T-helper 22 cell (primary cell): ENCODE data around the gene MTFP1.
"Not testable (repeated sequence)": the region's sequence is repeated elsewhere in the genome, so short reads cannot be mapped to it uniquely, and the experiment has no call there.

ENCODE experiments used
- DNase-seq: peaks from one replicate; pipeline ENCODE4 v3.0.0-alpha.2; 2020; ENCODE audit warnings: low read depth

The MTFP1 gene

DNA sequence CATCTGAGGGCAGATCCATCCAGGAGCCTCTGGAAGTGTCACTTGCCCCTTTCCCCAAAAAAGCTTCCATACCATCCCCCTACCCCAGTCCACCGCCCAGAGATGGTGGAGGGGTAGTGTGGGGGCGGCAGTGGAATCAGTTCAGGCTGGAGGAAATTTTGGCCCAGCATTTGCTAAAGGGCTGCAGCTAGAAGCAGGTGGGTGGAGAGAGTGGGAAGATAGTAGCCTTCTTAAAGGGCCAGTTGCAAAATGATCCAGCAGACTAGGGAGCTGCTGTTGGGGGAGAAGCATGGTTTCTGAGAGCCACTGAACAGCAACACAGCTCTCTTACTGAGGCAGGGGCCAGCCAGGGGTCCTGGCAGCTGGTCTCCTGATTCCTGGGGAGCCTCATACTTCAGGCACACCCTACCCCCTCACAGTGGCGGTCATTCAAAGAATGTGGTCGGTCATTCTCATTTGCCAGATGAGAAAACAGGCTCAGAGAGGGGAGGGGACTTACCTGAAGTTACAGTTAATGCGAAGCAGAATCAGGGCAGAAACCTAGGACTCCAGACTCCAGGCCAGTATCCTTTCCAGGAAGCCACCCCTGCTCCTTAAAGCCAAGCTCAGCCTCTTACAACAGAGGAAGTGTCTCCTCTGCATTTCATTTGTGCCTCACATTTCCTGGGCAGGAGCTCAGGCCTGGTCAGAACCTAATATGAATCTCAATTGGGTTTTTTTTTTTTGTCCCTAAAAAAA, 23.4 kb upstream of the MTFP1 start:
- no peak for DNase-seq

DNA sequence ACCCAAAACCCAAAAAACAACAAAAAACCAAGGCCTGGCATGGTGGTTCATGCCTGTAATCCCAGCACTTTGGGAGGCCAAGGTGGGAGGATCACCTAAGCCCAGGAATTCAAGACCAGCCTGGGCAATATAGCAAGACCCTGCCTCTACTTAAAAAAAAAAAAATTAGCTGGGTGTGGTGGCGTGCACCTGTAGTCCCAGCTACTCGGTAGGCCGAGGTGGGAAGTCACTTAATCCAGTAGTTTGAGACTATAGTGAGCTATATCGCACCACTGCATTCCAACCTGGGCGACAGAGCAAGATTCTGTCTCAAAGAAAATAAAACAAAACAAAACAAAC, 22.8 kb upstream of the MTFP1 start:
- not testable (repeated sequence) for DNase-seq

DNA sequence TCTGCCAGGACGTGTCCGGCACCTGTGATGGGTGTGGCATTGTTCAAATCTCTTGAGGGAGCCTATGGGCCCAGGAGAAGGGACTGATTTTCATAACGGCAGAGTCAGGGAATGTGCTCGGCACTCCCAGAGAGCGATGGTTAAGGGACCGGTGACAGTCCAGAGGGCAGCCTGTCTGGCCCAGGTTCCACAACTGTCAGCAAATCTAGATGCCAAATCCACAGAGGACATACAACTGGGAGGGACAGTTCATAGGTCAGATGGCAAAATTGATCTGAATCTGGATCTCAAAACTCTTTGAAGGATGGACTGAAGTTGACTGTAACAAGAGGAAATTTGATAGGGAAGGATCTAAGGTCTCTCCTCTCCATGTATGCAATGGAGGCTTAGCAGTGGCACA, 21.3 kb upstream of the MTFP1 start:
- no peak for DNase-seq

DNA sequence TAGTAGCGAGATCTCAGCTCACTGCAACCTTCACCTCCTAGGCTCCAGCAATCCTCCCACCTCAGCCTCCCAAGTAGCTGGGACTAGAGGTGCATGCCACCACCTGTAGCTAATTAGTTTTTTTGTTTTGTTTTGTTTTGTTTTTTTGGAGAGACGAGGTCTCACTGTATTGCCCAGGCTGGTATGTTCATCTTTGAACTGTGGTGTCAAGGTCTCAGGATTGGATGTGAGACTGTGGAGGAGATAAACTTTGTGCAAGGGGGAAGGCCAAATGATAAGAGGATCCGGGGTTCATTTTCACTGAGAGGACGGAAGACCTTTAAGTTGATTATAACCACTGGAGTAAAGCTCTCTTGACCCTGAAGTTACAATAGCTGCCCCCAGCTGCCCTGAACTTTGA, 19.8 kb upstream of the MTFP1 start:
- no peak for DNase-seq

DNA sequence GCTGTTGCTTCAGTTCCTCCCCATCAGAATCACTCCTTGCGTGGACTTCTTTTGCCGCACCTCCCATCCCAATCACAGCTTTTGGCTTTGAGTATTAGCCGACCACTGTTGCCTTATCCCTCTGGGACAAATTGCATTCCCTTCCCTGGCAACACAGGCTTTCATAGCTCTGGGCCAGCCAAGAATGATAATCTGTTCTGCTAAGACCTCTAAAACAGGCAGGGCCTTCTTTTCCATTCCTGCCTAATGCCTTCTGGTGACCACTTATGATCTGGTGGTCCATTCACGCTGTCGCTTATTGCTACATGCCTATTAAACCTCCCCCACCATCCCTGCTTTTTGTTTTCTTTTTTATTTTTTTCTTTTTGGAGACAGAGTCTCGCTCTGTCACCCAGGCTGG, 19.2 kb upstream of the MTFP1 start:
- no peak for DNase-seq

DNA sequence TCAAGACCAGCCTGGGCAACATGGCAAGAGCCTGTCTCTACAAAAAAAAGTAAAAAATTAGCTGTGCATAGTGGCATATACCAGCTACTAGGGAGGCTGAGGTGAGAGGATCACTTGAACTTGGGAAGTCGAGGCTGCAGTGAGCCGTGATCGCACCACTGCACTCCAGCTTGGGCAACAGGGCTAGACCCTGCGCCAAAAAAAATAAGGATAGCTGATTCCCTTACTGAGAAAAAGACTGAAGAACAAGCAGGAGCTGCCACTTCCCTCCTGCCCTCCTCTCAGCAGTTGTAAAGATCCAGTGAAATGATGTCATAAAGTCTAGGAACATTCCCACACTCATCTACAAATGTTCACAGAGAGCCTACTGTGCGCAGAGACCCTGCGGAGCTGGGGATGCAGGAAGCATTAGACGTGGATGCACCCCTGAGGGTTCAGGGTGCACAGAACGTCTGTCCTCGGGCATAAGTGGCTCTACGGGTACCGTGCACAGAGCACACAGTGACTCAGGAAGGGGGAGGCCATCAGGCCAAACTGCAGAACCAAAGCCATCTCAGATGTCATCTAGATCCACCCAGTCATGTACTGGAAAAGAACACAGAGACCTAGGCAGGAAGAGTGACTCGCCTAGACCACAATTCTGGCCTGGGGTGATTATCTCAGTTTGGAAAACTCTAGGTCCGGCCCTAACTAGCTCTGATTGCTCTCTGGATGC, 17.0 kb upstream of the MTFP1 start:
- no peak for DNase-seq

DNA sequence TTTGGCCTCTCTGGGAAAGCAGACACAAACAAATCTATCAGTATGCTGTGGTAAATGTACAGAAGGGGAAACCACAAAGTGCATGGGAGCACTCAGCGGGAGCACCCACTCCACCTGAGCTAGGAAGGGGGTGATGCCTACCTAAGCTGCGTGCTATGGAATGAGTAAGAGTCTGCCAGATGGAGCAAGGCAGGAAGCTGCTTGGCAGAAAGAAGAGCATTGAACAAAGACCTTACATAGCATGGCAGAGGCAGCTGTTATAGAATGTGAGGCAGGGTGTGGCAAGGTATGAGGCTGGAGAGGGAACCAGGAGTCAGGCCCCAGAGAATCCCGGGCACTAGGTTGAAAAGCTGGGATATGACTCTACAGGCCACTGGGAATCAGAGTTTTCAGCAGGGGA, 13.8 kb upstream of the MTFP1 start:
- no peak for DNase-seq

DNA sequence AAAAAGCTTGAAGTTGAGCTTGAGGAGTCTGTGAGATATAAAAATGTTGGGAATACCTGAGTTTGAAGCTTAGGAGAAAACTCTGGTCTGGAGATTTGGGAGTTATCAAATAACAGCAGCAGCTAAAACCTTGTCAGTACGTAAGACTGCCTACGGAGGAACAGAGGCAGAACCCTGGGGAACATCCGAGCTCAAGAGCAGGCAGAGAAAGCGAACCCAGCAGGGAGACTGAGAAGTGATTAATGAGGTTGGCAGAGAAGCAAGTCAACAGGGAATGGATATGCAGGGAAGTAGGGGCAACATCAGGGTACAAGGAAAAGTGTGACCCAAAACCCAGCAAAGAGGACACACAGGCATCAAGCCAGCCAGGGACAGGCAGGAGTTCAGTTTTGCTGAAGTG, 12.6 kb upstream of the MTFP1 start:
- DNase-seq = no peak

DNA sequence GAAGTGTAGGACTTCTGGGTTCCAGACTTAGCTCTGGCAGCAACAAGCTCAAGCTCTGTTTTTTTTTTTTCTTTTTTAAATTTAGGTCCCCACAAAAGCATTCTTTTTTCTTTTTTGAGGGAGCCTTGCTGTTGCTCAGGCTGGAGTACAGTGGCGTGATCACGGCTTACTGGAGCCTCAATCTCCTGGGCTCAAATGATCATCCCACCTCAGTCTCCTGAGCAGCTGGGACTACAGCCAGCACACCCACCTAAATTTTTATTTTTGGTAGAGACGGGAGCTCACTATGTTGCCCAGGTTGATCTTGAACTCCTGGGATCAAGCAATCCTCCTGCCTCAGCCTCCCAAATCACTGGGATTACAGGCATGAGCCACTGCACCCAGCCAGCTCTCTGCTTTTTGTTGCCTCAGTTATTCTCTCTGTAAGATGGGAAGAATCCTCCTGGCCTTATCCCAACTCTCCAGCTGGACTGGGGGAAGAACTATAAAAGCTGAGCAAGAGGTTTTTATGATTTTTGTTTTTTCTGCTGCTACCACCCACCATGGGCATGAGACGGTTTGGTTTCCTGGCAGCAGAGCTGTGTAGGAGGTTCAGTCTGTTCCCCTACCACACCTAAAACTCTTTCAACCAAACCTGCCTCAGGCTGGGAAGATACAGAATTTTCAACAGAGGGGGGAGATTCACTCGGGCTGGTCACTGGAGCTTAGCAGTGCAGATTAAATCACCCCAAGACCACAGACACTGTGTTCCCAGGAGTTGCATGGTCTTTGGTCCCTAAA, 11.6 kb upstream of the MTFP1 start:
- DNase-seq = no peak

DNA sequence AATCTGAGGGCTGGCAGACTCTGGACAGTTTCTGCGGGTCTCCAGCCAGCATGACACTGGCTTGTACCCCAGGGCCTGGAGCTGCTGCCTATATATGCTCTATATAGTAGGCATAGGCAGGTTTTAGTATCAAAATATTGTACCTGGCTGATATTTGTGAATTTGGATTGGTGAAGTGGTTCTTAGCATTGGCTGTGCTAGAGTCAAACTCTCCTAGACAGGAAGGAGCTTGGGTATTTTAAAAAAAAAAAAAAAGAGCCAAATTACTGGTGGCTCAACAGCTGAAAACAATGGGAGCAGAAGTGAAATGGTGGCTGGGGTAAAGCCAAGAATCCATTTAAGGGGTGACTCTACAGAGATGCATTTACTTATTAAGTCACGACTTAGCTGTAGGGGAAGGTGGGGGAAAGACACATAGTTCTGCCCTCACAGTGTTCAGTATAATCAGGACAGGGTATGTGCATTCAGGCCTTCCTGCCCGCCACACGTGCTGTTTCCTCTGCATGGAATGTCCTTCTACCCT, 11.0 kb upstream of the MTFP1 start:
- no peak for DNase-seq

DNA sequence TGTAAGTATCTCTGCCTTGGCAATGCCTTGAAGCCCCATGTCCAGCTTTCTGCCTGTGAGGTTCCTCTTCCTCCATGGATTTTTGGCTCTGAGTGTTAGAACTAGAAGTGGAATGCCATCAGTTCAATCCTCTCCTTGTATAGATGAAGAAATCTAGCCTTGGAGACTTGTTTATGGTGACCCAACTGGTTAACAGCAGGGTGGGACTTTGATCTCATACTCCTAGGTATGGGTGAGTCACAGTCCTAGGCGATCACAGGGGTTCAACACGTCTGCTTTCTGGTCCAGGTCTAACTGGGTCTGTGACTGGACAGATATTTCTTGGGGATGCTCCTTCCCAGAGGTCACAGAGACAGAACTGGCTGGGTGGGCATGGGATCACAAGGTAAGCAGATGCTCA, 9.2 kb upstream of the MTFP1 start:
- DNase-seq = no peak

DNA sequence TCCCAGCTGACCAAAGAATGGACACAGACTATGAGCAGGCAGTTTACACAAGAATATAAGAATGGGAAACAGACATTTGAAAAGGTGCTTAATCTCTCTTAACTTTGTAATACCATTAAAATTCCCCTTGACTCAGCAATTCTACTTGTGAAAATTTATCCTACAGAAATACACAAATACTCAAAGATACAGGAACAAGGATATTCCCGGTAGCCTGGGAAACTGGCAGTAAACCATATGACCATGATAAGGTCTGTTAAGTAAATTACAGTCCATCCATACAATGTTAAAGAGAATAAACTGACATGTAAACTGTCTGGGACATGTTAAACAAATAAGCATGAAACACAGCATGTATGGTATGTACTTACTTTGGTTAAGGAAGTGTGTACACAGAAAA, 8.7 kb upstream of the MTFP1 start:
- DNase-seq = no peak

DNA sequence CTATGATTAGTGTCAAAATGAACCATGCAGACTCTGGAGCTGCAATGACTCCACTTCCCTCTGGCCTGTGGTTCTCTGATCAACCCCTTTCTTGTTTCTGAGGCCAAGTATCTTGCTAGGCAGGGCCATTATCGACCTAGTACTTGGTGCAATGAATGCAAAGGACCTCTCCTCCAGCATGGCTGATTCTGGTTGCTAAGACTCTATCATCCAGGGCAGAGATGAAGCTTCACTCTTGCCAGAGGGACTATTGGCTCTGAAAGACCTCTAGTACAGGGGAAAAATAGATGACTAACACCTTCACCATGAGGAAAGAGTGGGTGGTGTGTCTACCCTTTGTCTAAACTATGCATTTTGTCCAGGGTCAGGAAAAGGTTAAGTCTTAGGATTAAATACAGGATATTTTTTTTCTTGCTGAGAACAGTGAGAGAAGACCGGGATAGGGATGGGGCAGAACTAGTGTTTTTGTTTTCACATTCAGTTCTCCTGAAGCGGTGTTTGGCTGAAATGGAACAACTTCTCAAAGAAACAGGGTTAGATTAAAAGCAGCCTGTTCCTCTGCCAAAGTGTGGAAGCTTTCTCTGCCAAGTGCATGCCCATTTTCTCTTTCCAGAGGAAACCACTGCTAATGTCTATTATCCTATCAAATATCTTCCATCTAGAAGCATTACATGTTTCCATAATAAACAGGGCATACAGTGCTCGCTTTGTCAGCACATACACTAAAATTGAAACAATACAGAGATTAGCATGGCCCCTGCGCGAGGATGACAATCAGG, 5.0 kb upstream of the MTFP1 start:
- DNase-seq = no peak

DNA sequence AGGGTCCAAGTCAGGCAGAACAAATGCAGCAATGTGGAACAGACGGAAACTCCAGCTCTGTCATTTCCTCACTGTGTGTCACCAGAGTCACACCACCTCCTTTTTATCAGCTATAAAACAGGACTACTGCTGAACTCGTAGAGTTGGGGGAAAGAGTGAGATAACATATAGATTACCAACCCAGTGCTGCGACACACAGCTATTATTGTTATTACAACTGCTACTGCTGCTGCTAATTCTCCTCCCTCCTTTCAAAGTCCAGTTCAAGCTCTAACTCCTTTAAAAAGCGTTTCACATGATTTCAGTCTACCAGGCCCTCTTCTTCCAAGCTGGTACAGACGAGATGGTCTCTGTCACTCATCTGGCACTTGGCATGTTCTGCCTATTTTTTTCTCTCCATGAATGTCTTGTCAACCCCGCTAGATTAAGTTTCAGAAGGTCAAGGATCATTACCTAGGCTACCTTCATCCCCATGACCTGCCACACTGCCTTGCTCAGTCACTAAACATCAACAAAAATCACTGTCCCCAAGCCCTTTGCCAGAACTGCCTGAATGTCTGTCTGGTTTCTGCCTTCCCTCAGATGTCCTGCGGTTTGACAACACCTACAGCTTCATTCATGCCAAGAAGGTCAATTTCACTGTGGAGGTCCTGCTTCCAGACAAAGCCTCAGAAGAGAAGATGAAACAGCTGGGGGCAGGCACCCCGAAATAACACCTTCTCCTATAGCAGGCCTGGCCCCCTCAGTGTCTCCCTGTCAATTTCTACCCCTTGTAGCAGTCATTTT, 3.7 kb upstream of the MTFP1 start:
- DNase-seq = no peak

DNA sequence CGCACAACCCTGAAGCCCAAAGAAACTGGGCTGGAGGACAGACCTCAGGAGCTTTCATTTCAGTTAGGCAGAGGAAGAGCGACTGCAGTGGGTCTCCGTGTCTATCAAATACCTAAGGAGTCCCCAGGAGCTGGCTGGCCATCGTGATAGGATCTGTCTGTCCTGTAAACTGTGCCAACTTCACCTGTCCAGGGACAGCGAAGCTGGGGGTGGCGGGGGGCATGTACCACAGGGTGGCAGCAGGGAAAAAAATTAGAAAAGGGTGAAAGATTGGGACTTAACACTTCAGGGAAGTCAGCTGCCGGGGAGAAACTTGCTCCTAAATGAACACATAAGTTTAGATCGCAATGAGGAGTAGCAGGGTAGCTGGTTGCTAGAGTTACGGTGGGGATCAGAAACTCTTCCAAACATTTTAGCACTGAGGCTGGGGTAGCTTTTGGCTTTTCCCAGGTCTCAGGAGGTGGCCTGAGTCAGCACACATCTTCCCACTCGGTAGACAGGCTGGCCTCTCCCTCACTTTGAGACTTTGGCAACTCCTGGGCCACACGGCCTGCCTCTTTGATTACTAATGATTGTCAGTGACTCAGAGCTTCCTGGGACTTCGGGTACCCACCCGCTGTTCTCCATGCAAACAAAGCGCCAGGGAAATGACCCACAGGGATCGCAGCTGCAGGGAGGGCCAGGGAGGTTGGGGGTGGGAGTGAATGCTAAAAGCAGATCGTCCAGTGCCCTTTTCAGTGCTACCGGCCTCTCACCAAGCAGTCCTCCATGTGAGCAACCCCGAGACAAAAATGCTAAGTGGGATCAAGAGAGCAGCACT, 2.9 kb upstream of the MTFP1 start:
- peak; percentile 37 for DNase-seq

DNA sequence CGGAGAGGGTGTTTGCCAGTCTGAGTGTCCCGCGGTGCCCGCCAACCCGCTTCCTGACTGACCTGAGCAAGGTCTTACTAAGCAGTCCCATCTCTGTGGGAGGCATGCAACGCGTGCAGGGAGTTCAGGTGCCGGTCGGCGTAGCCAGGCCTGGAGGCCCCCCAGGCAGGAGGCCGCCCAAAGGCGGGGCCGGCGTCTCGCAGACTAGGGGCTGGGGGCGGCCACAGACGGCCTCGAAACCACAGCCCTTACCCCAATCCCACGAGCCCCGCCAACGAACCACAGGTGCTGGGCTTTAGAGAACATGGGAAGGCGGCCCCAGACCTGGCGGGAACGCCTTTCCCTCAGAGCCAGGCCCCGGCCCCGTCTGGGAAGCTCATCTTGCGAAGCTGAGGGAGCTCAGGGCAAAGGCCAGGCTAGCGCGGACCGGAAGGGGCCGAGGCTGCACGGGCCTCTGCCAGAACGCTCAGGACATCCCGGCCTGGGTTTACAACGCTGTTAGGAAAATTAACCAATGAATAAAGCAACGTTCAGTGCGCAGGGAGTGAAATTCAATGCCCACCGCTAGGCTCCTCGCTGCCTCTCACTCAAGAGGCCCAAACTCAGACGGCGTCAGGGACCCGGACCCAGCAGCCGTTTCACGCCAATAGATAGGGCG, 2.1 kb upstream of the MTFP1 start:
- DNase-seq = peak; percentile 29

DNA sequence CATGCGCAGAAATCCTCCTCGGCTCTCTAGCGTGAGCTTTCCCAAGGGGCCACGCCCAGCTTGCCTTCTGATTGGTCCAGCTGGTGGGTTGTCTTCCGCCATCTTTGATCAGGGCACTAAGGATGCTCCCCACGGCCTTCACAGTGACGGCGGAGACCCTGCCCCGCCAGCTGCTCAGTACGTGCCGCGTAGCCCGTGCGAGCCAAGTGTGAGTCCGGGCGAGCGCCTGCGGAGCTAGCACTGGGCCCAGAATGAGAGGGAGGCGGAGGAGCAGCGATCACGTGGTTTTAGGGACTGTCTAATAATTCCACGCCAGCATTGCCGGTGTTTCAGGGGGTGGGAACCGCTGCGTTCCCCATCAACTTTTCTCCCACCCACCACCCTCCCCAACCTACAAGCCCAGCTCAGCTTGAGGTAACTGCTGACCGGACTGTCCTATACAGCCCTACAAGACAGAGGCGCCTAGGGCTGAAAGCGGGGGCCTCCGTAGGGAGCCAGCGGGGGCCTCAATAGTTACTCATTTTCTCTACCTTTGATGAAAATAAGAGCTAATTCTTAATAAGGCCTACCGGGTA, 1.5 kb upstream of the MTFP1 start:
- peak; percentile 98 for DNase-seq

DNA sequence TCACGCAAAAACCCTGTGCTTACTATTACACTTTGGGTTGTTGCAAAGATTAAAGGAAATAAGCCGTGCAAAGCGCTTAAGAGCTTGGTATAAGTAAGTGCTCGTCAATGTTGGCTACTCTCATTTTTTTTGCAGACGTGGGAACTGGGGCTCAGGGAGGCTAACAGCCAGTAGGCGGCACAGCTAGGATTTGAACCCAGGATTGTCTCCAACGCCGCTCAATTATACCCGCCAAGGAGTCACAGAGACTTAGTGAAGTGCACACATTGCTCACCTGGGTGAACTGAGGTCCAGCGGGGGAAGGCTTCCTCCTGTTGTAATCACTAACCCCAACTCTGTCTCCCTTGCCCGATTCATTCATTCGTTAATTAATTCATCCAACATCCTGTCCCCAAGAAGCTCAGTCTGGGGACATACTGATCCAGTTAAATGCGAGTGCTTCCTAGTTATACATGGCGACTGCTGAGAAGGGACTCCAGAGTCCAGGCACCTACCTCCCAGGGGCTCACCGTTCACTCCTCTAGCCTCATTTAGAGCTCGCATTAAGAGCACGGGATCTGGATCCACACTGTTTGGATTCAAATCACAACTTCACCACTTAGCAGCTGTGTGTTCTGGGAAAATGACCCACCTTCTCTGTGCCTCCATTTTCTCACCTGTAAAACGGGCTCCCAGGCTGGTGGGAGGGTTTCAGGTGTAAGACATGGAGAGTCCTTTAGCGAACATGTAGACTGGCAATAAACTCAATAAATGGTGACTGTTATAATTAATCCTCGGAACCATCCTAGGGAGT, 838 bp upstream of the MTFP1 start:
- DNase-seq = no peak

DNA sequence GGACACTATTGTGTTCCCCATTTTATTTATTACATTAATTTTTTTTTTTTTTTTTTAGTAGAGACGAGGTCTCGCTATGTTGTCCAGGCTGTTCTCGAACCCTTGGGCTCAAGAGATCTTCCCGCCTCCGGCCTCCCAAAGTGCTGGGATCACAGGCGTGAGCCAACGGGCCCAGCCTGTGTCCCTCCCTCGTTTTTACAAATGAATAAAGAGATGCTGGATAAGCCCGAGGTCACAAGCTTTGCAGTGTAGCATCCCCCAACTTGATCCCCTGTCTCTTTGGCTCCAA, 297 bp upstream of the MTFP1 start:
- no peak for DNase-seq
